Measurements from ENCODE around the gene INAFM2. TPM values are rescaled to one million over a fixed set of nuclear protein-coding genes. Genes with fewer than 3 reads are reported as not detected.

INAFM2 gene
- total RNA-seq, 1 experiment from 2014 or later = 8.8 TPM

DNA sequence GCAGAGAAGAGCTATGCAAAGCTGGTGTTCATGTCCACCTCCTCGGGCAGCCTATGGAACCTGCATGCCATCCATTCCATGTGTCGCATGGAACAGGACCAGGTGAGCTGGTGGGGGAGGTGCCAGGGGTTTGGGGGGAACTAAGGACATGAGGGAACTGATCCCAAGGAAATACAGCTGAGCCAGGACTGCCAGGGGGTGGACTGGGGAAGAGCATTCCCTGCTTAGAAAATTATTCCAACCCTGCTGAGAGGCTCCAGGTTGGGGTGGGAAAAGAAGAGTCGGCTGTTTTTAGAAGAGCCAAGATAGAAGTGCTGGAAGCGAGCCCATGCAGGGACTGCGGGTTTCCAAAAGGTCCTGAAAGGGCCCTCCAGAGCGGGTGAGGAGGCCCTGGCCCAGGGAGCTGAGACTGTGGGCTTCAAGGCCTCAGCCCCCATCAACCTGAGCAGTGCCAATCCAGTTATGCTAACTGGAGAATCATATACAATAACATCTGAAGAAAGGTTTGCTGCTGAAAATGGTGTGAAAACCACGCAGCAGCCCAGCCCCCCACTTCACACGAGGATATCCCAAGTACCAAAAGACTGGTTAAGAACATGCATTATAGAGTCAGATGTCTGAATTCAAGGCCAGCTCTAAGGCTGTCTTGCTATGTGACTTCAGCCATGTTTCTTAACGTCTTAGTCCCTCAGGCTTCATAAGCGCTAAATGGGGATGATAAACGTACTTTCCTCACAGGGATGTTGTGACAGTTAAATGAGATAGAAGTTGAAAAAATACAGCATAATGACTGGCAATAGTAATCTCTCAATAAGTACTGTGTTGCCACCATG is 42.3 kb downstream of the INAFM2 start (continued):
- TF ChIP-seq, protein P1, sequence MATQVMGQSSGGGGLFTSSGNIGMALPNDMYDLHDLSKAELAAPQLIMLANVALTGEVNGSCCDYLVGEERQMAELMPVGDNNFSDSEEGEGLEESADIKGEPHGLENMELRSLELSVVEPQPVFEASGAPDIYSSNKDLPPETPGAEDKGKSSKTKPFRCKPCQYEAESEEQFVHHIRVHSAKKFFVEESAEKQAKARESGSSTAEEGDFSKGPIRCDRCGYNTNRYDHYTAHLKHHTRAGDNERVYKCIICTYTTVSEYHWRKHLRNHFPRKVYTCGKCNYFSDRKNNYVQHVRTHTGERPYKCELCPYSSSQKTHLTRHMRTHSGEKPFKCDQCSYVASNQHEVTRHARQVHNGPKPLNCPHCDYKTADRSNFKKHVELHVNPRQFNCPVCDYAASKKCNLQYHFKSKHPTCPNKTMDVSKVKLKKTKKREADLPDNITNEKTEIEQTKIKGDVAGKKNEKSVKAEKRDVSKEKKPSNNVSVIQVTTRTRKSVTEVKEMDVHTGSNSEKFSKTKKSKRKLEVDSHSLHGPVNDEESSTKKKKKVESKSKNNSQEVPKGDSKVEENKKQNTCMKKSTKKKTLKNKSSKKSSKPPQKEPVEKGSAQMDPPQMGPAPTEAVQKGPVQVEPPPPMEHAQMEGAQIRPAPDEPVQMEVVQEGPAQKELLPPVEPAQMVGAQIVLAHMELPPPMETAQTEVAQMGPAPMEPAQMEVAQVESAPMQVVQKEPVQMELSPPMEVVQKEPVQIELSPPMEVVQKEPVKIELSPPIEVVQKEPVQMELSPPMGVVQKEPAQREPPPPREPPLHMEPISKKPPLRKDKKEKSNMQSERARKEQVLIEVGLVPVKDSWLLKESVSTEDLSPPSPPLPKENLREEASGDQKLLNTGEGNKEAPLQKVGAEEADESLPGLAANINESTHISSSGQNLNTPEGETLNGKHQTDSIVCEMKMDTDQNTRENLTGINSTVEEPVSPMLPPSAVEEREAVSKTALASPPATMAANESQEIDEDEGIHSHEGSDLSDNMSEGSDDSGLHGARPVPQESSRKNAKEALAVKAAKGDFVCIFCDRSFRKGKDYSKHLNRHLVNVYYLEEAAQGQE (IDR thresholded peaks at IDR 0.05; ENCODE audit: low read depth) = no peak
- no peak for TF ChIP-seq CBX3 (IDR thresholded peaks at IDR 0.05; ENCODE audit: low read depth)

DNA sequence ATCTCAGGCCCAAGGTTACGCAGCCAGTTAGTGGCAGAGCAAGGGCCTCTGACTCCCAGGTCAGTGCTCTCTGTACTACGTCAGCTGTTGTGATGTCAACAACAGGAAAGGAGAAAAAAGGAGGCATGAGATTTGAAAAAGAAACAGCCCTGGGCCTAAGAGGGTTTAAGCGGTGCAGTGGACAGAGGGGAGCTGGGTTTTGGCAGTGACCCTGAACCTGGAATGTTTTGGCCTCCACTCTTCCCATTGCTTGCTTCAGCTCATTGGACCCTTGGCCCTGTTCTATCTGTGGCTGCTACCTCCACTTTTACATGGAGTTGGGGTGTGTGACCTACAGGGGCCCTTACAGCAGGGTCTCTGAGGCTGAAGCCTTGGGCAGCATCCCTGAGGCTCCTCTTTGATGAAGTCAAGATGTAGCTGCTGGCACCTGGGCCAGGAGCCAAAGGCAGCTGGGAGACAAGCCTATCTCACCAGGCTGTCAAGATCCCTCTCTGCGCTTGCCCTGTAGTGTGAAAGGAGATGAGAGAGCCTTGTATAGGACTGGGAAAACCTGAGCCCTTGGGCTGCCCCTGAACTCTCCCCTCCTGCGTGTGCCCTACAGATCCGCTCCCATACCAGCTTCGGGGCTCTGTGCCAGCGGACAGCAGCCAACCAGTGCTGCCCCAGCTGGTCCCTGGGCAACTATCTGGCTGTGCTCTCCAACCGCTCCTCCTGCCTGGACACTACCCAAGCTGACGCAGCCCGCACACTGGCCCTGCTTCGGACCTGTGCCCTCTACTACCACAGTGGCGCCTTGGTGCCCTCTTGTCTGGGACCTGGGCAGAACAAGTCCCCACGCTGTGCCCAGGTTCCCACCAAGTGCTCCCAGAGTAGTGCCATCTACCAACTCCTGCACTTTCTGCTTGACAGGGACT is 43.2 kb downstream of the INAFM2 start:
- ChIA-PET POLR2A (no interaction called here), CTCF (no interaction called here), RAD21 (ENCODE audit: low non-redundant PET in 1 of 2, low total read pairs in 2 of 2, uncharacterized antibody in 2 of 2, unreplicated experiment in 2 of 2) (no interaction called here)
- no peak for DNase-seq (ENCODE audit: low read depth, low spot score)
- Histone ChIP-seq H3K27me3 (ENCODE audit: insufficient read depth, low read length) (no peaks in the 10 kb centered on the region), H3K4me1 (ENCODE audit: control insufficient read depth in 1 of 2, insufficient read depth in 2 of 2, low read length in 2 of 2) (peaks cover 7 to 16% of the 10 kb centered on the region in 2 experiments; a peak in 3 of 4 replicates), H3K9ac (ENCODE audit: low read length) (no peak overlapping the region), H3K9me3 (ENCODE audit: control insufficient read depth in 1 of 2, insufficient read depth in 1 of 2, low read depth in 1 of 2, low read length in 2 of 2) (no peaks in the 10 kb centered on the region), H2AFZ (ENCODE audit: low read depth, low read length, poor library complexity, severe bottlenecking) (no peak overlapping the region), H3K79me2 (ENCODE audit: insufficient read depth, low read length) (no peaks in the 10 kb centered on the region), H3K4me2 (ENCODE audit: low read length) (peak overlapping the region; percentile 67), H3K27ac (ENCODE audit: low read depth, low read length) (peak overlapping the region; percentile 58; the same call in 1 of the 2 replicates), H3K36me3 (ENCODE audit: control insufficient read depth in 1 of 2, insufficient read depth in 2 of 2, low read length in 2 of 2) (no peaks in the 10 kb centered on the region), H3K9me2 (ENCODE audit: insufficient read depth) (no peaks in the 10 kb centered on the region), H3K4me3 (replicated peaks in 1 of 2; ENCODE audit: low read depth in 1 of 2, low read length in 2 of 2) (no peak overlapping the region), H4K20me1 (ENCODE audit: insufficient read depth) (no peaks in the 10 kb centered on the region)
- intact Hi-C loops (cut with micrococcal nuclease) = no loop called here
- no TSS peak for BruUV-seq (replicated peaks)
- no peak for ATAC-seq
- TF ChIP-seq, protein P1 (IDR thresholded peaks at IDR 0.05; ENCODE audit: low read depth) = no peak
- TF ChIP-seq RAD21 (IDR thresholded peaks at IDR 0.05; ENCODE audit: low read depth) (no peak), SRF (IDR thresholded peaks at IDR 0.05; ENCODE audit: low read depth) (no peak), ELF1 (IDR thresholded peaks at IDR 0.05; ENCODE audit: borderline replicate concordance, low read depth) (no peak), CEBPB (IDR thresholded peaks at IDR 0.05; ENCODE audit: low read depth) (no peak), ZNF274 (IDR thresholded peaks at IDR 0.05; ENCODE audit: low read depth, low read length) (no peak), SP1 (IDR thresholded peaks at IDR 0.05; ENCODE audit: low read depth) (no peak), YY1 (IDR thresholded peaks at IDR 0.05; ENCODE audit: extremely low read depth, insufficient replicate concordance, low read depth, low read length) (no peak), EZH2 (IDR thresholded peaks at IDR 0.05) (no peak), POLR2A (IDR thresholded peaks at IDR 0.05; ENCODE audit: borderline replicate concordance, extremely low read depth, insufficient read depth, insufficient read length) (no peak), JUND (IDR thresholded peaks at IDR 0.05) (no peak)
- TF ChIP-seq, protein P2, sequence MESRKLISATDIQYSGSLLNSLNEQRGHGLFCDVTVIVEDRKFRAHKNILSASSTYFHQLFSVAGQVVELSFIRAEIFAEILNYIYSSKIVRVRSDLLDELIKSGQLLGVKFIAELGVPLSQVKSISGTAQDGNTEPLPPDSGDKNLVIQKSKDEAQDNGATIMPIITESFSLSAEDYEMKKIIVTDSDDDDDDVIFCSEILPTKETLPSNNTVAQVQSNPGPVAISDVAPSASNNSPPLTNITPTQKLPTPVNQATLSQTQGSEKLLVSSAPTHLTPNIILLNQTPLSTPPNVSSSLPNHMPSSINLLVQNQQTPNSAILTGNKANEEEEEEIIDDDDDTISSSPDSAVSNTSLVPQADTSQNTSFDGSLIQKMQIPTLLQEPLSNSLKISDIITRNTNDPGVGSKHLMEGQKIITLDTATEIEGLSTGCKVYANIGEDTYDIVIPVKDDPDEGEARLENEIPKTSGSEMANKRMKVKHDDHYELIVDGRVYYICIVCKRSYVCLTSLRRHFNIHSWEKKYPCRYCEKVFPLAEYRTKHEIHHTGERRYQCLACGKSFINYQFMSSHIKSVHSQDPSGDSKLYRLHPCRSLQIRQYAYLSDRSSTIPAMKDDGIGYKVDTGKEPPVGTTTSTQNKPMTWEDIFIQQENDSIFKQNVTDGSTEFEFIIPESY (IDR thresholded peaks at IDR 0.05; ENCODE audit: extremely low read depth, insufficient replicate concordance, low read length) = no peak

Data from HCT116 (cell line).